Testis (tissue), 2 donors: ENCODE measurements around the gene SOX6.

Source experiments
- CTCF ChIP-seq, 3 experiments: fragments of 450-650 bp in 2 of 3; fragments of 200-600 bp in 1 of 3; sonication (generic) in 1 of 3; IDR thresholded peaks; one replicate each; pipeline ENCODE4 v1.5.1; 2016 to 2019; ENCODE audit warnings: antibody characterized with exemption in 3 of 3, mild to moderate bottlenecking in 2 of 3, moderate library complexity in 1 of 3
- POLR2A ChIP-seq: fragments of 450-650 bp; IDR thresholded peaks from one replicate; pipeline ENCODE4 v1.6.1; 2017; ENCODE audit warnings: antibody characterized with exemption, mild to moderate bottlenecking, moderate library complexity

GRCh38 chr11:16347928-16348685 is 8.2 kb downstream of the SOX6 start:
- TF ChIP-seq POLR2A: no peak
- no peak for TF ChIP-seq CTCF (IDR thresholded peaks at IDR 0.05)
